CD4-positive, alpha-beta T cell treated with Interleukin-10 for 1 hour (primary cell): ENCODE data around the gene DDT.
"Not testable (repeated sequence)": the region's sequence is repeated elsewhere in the genome, so short reads cannot be mapped to it uniquely, and the experiment has no call there.

Source experiments
- DNase-seq: peaks from one replicate; pipeline ENCODE4 v3.0.0-alpha.2; 2020

Gene DDT

GRCh38 chr22:23974345-23974744 lies at the start of gene DDT:
Gene DDT (minus strand): TSS chr22:23974441. CDS start chr22:23974414, 27 bp downstream.
- not testable (repeated sequence) for DNase-seq

GRCh38 chr22:24023204-24023789 lies 49.1 kb upstream of the DDT start:
- DNase-seq: no peak

GRCh38 chr22:24021304-24021703 lies 47.1 kb upstream of the DDT start:
- no peak for DNase-seq

GRCh38 chr22:24016156-24016555 lies 41.9 kb upstream of the DDT start:
- no peak for DNase-seq

- DNase-seq: no peak
Measured at GRCh38 chr22:24011735-24012068, 37.5 kb upstream of the DDT start.

GRCh38 chr22:24010018-24010391 lies 35.8 kb upstream of the DDT start:
- DNase-seq: no peak

- no peak for DNase-seq
Measured at GRCh38 chr22:24009227-24010017, 35.2 kb upstream of the DDT start.

- no peak for DNase-seq
Measured at GRCh38 chr22:24008381-24009226, 34.4 kb upstream of the DDT start.

GRCh38 chr22:24008022-24008283 lies 33.7 kb upstream of the DDT start:
- DNase-seq: no peak

- DNase-seq: no peak
Measured at GRCh38 chr22:24007253-24008021, 33.2 kb upstream of the DDT start.

GRCh38 chr22:24006914-24007214 lies 32.6 kb upstream of the DDT start:
- DNase-seq: no peak

GRCh38 chr22:24006207-24006913 lies 32.1 kb upstream of the DDT start:
- DNase-seq: no peak

- DNase-seq: no peak
Measured at GRCh38 chr22:24005201-24005600, 31.0 kb upstream of the DDT start, which contains the start of gene GSTT4. Gene GSTT4 (minus strand): TSS chr22:24005453. CDS start chr22:24005356, 97 bp downstream.

- no peak for DNase-seq
Measured at GRCh38 chr22:24003887-24004286, 29.6 kb upstream of the DDT start.

- no peak for DNase-seq
Measured at GRCh38 chr22:24002851-24003250, 28.6 kb upstream of the DDT start.

- DNase-seq: no peak
Measured at GRCh38 chr22:24002272-24002671, 28.0 kb upstream of the DDT start.

GRCh38 chr22:24001314-24001713 lies 27.1 kb upstream of the DDT start:
- no peak for DNase-seq

GRCh38 chr22:23999779-24000178 lies 25.5 kb upstream of the DDT start:
- not testable (repeated sequence) for DNase-seq

- no peak for DNase-seq
Measured at GRCh38 chr22:23997092-23997491, 22.9 kb upstream of the DDT start.

- not testable (repeated sequence) for DNase-seq
Measured at GRCh38 chr22:23993581-23994177, 19.4 kb upstream of the DDT start.

- DNase-seq: not testable (repeated sequence)
Measured at GRCh38 chr22:23993080-23993479, 18.8 kb upstream of the DDT start.

GRCh38 chr22:23989583-23990244 lies 15.5 kb upstream of the DDT start:
- DNase-seq: not testable (repeated sequence)
